OCI-LY7 (cell line): ENCODE data around the gene SPAM1.

Source experiments
- EZH2phosphoT487 ChIP-seq: fragments of 200-600 bp; sonication (generic); IDR thresholded peaks from 2 replicates; pipeline ENCODE4 v1.6.1; 2018; ENCODE audit warnings: low read depth, borderline replicate concordance, mild to moderate bottlenecking, mixed run types, antibody characterized with exemption, low read length, moderate library complexity, mixed read lengths
- TF ChIP-seq, protein P1 (sequence below): fragments of 200-600 bp; sonication (generic); conservative IDR thresholded peaks from 2 replicates; pipeline ENCODE4 v1.5.1; 2014; ENCODE audit warnings: mild to moderate bottlenecking, antibody characterized with exemption, low read length, moderate library complexity, mixed read lengths

DNA sequence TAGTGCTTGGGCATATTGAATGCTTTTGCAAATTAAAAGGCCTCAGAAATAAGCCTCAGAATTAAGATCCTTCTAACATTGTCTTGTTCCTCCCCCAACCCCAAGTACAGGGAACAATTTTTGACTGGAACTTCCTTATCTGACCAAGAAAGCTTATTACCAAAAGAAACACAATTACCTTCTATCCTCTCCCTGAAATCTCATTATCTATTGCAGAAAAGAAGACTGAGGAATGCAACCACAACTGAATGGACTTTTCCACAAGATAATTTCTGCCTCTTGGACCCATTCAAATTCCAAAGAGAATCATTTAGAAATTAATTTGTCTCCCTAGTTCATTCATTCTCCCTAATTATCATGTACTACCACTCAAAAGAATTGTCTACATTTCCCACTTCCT is 36.8 kb upstream of the SPAM1 start:
- TF ChIP-seq, protein P1, sequence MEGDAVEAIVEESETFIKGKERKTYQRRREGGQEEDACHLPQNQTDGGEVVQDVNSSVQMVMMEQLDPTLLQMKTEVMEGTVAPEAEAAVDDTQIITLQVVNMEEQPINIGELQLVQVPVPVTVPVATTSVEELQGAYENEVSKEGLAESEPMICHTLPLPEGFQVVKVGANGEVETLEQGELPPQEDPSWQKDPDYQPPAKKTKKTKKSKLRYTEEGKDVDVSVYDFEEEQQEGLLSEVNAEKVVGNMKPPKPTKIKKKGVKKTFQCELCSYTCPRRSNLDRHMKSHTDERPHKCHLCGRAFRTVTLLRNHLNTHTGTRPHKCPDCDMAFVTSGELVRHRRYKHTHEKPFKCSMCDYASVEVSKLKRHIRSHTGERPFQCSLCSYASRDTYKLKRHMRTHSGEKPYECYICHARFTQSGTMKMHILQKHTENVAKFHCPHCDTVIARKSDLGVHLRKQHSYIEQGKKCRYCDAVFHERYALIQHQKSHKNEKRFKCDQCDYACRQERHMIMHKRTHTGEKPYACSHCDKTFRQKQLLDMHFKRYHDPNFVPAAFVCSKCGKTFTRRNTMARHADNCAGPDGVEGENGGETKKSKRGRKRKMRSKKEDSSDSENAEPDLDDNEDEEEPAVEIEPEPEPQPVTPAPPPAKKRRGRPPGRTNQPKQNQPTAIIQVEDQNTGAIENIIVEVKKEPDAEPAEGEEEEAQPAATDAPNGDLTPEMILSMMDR = no peak
- TF ChIP-seq EZH2phosphoT487 = no peak
